ENCODE results near the gene BST1.

GRCh38 chr4:15766821-15767220 is 64.0 kb downstream of the BST1 start:
- TF ChIP-seq NFIC (IDR thresholded peaks at IDR 0.05; ENCODE audit: borderline replicate concordance) (no peak), CTCF (IDR thresholded peaks at IDR 0.05) (no peak), ZBTB33 (IDR thresholded peaks at IDR 0.05; ENCODE audit: borderline replicate concordance, low read depth) (no peak)

Data from SK-N-SH (cell line).